ENCODE measurements around the gene PPP1R1A.

DNA sequence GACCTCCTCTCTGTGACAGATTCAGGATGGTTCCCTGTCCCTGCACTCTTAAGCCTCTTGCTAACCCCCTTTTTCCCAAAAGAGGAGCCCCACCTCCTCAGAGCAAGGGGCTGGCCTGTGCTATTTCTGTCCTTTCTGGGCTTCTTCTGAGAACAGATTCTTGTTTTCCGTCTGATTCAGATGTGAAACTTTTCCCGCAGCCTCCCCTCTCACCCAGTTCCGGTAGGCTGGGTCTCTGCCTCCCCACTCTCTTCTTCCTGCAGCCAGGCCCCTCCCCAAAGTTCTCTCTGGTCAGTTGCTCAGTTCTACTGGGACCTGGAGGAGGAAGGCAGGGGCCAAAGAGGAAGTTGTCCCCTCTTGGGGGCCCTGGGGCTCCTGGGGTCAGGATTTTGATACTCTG, 27.3 kb downstream of the PPP1R1A start:
- TF ChIP-seq, protein P1, sequence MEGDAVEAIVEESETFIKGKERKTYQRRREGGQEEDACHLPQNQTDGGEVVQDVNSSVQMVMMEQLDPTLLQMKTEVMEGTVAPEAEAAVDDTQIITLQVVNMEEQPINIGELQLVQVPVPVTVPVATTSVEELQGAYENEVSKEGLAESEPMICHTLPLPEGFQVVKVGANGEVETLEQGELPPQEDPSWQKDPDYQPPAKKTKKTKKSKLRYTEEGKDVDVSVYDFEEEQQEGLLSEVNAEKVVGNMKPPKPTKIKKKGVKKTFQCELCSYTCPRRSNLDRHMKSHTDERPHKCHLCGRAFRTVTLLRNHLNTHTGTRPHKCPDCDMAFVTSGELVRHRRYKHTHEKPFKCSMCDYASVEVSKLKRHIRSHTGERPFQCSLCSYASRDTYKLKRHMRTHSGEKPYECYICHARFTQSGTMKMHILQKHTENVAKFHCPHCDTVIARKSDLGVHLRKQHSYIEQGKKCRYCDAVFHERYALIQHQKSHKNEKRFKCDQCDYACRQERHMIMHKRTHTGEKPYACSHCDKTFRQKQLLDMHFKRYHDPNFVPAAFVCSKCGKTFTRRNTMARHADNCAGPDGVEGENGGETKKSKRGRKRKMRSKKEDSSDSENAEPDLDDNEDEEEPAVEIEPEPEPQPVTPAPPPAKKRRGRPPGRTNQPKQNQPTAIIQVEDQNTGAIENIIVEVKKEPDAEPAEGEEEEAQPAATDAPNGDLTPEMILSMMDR (IDR thresholded peaks at IDR 0.05), result no peak
- no peak for TF ChIP-seq EZH2 (IDR thresholded peaks at IDR 0.05; ENCODE audit: borderline replicate concordance, insufficient read depth, low read depth, low read length, poor library complexity, severe bottlenecking)

Measured in B cell (primary cell).